Endodermal cell (in vitro differentiated cells): ENCODE data around the gene MARK3. TPM values are rescaled to one million over a fixed set of nuclear protein-coding genes. Genes with fewer than 3 reads are reported as not detected.

Source experiments
- DNase-seq: peaks from one replicate; pipeline ENCODE4 v3.0.0-alpha.2; 2017
- H3K27ac ChIP-seq: 2 replicates; pipeline ENCODE4 v1.5.1; 2013; ENCODE audit warnings: mild to moderate bottlenecking, low read depth, low read length, moderate library complexity
- H3K27me3 ChIP-seq: 2 replicates; pipeline ENCODE4 v1.6.1; 2013; ENCODE audit warnings: mild to moderate bottlenecking, low read length, moderate library complexity; ENCODE audit not compliant: insufficient read depth, control insufficient read depth, poor library complexity, severe bottlenecking
- H3K36me3 ChIP-seq: 2 replicates; pipeline ENCODE4 v1.7.0; 2013; ENCODE audit warnings: mild to moderate bottlenecking, low read length, moderate library complexity; ENCODE audit not compliant: control insufficient read depth, insufficient read depth
- H3K4me1 ChIP-seq: one replicate; pipeline ENCODE4 v1.7.0; 2013; ENCODE audit warnings: low read length; ENCODE audit not compliant: control insufficient read depth, insufficient read depth
- H3K4me3 ChIP-seq: 2 replicates; pipeline ENCODE4 v1.5.1; 2013; ENCODE audit warnings: mild to moderate bottlenecking, low read length, moderate library complexity
- H3K9ac ChIP-seq: 2 replicates; pipeline ENCODE4 v1.6.1; 2013; ENCODE audit warnings: mild to moderate bottlenecking, low read length, moderate library complexity; ENCODE audit not compliant: poor library complexity, severe bottlenecking; ENCODE audit errors: extremely low read depth
- H3K9me3 ChIP-seq: 2 replicates; pipeline ENCODE4 v1.6.1; 2013; ENCODE audit warnings: mild to moderate bottlenecking, low read length, moderate library complexity; ENCODE audit not compliant: control insufficient read depth
- H3K27ac Mint-ChIP-seq: 2 replicates; pipeline ENCODE4 v1.8.0; 2020; ENCODE audit warnings: mixed read lengths
- H3K27me3 Mint-ChIP-seq: 2 replicates; pipeline ENCODE4 v1.8.0; 2021; ENCODE audit warnings: mild to moderate bottlenecking, mixed read lengths; ENCODE audit not compliant: insufficient read depth
- H3K36me3 Mint-ChIP-seq: 2 replicates; pipeline ENCODE4 v1.8.0; 2020; ENCODE audit warnings: low read depth, mixed read lengths
- H3K4me1 Mint-ChIP-seq: 2 replicates; pipeline ENCODE4 v1.8.0; 2020; ENCODE audit warnings: mixed read lengths
- H3K4me3 Mint-ChIP-seq: 2 replicates; pipeline ENCODE4 v1.8.0; 2020; ENCODE audit warnings: mild to moderate bottlenecking, moderate library complexity, mixed read lengths
- H3K9me3 Mint-ChIP-seq: 2 replicates; pipeline ENCODE4 v1.8.0; 2020; ENCODE audit warnings: mild to moderate bottlenecking, mixed read lengths
- WGBS, 2 experiments: methylation state at CpG; one replicate each; pipeline versions ENCODE4 v1.1.5 to v1.1.7; 2013; ENCODE audit warnings: missing lambda C conversion rate in 2 of 2, mixed read lengths in 1 of 2; ENCODE audit not compliant: insufficient coverage in 1 of 2, insufficient read length in 1 of 2; 5-methylcytosine and 5-hydroxymethylcytosine counted together
- total RNA-seq, 2 donors: library from RNA; stranded (reverse); fragmentation: NEBNext Ultra II Directional in 1 of 2; extraction: Animal tissue kit (Norgen Biotek cat#: 25700) in 1 of 2; gene quantifications; 2 replicates in 1 of 2; 3 replicates in 1 of 2; pipeline ENCODE4 v1.2.1, GENCODE V29; 2021
- TF ChIP-seq, protein P1 (sequence below): fragments of 200-600 bp; sonication (generic); conservative IDR thresholded peaks from 2 replicates; pipeline ENCODE4 v1.5.0; 2021; ENCODE audit warnings: antibody characterized with exemption, mild to moderate bottlenecking

Gene MARK3
- total RNA-seq, 2 donors from 2014 or later: 95.8 to 106 TPM

DNA sequence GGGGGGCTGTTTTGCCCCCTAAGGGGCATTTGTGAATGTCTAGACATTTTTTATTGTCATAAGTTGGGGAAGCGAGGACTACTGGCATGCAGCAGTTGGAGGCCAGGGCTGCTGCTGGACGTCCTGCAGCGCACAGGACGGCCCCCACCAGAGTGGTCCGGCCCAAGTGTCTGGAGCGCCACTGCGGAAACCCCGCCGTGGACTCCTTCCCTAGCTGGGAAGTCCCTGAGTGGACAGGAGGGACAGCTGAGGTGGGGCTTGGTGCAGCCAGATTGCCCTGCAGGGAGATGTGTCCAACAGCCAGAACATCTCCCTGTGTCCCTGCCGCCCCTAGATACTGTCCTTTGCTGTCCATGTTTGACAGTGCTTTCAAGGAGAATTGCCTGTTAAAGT, 132.0 kb downstream of the MARK3 start:
- Mint-ChIP-seq H3K36me3 (peaks cover 21% of the 10 kb centered on the region), H3K4me3 (no peak overlapping the region), H3K27ac (peak overlapping the region; percentile 44), H3K9me3 (no peaks in the 10 kb centered on the region), H3K4me1 (peaks cover 8% of the 10 kb centered on the region), H3K27me3 (no peaks in the 10 kb centered on the region)
- H3K4me1 ChIP-seq: peaks cover 11% of the 10 kb centered on the region
- H3K9ac ChIP-seq: no peak overlapping the region
- H3K9me3 ChIP-seq: no peaks in the 10 kb centered on the region
- no peaks in the 10 kb centered on the region for H3K27me3 ChIP-seq
- H3K27ac ChIP-seq: peak overlapping the region; percentile 87
- 87 to 95% methylated on average over 10 of the region's 10 CpGs for WGBS, 2 experiments
- H3K4me3 ChIP-seq: no peak overlapping the region
- H3K36me3 ChIP-seq: peaks cover 19% of the 10 kb centered on the region
- TF ChIP-seq, protein P1, sequence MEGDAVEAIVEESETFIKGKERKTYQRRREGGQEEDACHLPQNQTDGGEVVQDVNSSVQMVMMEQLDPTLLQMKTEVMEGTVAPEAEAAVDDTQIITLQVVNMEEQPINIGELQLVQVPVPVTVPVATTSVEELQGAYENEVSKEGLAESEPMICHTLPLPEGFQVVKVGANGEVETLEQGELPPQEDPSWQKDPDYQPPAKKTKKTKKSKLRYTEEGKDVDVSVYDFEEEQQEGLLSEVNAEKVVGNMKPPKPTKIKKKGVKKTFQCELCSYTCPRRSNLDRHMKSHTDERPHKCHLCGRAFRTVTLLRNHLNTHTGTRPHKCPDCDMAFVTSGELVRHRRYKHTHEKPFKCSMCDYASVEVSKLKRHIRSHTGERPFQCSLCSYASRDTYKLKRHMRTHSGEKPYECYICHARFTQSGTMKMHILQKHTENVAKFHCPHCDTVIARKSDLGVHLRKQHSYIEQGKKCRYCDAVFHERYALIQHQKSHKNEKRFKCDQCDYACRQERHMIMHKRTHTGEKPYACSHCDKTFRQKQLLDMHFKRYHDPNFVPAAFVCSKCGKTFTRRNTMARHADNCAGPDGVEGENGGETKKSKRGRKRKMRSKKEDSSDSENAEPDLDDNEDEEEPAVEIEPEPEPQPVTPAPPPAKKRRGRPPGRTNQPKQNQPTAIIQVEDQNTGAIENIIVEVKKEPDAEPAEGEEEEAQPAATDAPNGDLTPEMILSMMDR: no peak
- DNase-seq: no peak

DNA sequence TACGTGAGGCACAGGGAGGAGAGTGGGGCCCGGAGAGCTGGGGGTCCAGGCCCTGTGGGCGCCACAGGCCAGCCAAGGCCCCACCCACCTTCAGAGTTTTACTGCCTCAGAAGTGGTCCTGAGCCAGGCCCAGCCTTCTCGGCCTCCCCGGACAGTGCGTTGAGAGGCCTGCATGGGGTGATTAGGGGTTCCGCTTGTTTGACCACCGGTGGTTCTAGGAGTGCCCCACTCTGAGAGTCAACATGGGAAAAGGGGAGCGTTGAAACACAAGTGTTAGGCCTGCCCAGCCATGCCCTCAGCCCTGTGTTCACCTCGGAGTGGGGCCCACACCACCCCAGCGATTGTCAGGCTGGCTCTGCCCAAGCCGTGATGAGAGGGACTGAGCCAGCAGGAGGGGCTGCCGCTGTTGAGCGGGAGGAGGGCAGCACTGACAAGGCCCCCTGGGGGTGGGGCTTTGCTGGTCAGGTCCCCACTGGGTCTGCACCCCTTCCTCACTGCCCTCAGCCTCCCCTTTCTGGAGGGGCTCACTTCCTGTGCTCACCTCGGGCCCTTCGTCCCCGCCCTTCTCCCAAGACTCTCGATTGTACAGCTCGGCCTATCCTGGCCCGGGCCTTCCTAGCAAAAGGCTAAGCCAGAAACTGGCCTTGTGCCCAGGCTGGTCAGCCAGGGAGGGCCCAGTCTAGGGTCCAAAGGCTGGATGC, 132.7 kb downstream of the MARK3 start:
- Histone ChIP-seq H3K4me1 (peaks cover 11% of the 10 kb centered on the region), H3K9me3 (no peaks in the 10 kb centered on the region), H3K9ac (no peak overlapping the region), H3K27me3 (no peaks in the 10 kb centered on the region), H3K4me3 (no peak overlapping the region), H3K27ac (peak overlapping the region; percentile 87), H3K36me3 (peaks cover 19% of the 10 kb centered on the region)
- Mint-ChIP-seq H3K36me3 (peaks cover 17% of the 10 kb centered on the region), H3K4me1 (peaks cover 8% of the 10 kb centered on the region), H3K27ac (no peak overlapping the region), H3K9me3 (no peaks in the 10 kb centered on the region), H3K4me3 (no peak overlapping the region), H3K27me3 (no peaks in the 10 kb centered on the region)
- no peak for DNase-seq
- TF ChIP-seq, protein P1: no peak
- 83 to 91% methylated on average over 10 to 20 of the region's 20 CpGs for WGBS, 2 experiments

DNA sequence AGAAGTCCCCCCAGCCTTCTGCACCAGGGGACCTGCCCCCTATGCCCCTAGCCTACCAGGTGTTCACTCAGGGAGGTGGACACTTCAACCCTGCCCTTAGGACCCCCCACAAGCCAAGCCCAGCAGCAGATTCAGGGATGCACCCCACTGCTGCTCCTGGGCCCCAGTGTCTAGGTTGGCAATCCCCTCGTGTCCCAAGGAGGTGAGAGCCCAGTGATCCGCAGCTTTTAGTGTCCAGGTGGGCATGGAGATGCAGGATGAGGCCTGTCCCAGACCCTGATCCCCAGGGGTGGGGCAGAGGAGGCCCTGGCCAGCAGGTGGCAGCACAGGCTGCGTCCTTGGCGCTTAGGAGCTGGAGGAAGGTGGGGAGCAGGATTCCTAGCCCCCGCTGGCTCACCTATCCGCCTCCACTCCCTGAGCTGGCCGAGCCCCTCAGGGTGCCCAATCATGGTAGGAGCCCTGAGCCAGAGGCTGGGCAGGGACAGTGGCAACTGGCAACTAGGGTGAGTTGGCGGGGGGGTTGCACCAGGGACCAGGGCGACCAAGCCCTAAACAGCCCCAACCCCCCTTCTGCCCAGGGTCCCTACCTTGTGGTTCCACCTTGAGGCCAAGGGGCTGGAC, 133.3 kb downstream of the MARK3 start:
- peak overlapping the region; percentile 79 for H3K27ac Mint-ChIP-seq
- DNase-seq: peak; percentile 93
- H3K4me1 Mint-ChIP-seq: peaks cover 10% of the 10 kb centered on the region
- H3K9me3 Mint-ChIP-seq: no peaks in the 10 kb centered on the region
- peak overlapping the region; percentile 87 for H3K27ac ChIP-seq
- no peak overlapping the region for H3K4me3 Mint-ChIP-seq
- peaks cover 11% of the 10 kb centered on the region for H3K4me1 ChIP-seq
- WGBS, 2 experiments: 64 to 80% methylated on average over 6 to 9 of the region's 9 CpGs
- H3K9ac ChIP-seq: no peak overlapping the region
- TF ChIP-seq, protein P1: peak; percentile 97
- peaks cover 19% of the 10 kb centered on the region for H3K36me3 ChIP-seq
- H3K36me3 Mint-ChIP-seq: peaks cover 14% of the 10 kb centered on the region
- no peak overlapping the region for H3K4me3 ChIP-seq
- no peaks in the 10 kb centered on the region for H3K9me3 ChIP-seq
- H3K27me3 ChIP-seq: peaks cover 5% of the 10 kb centered on the region
- peaks cover 3% of the 10 kb centered on the region for H3K27me3 Mint-ChIP-seq
